ENCODE measurements around the gene OSTN. TPM values are rescaled to one million over a fixed set of nuclear protein-coding genes. Genes with fewer than 3 reads are reported as not detected.
"Not testable (repeated sequence)": the region's sequence is repeated elsewhere in the genome, so short reads cannot be mapped to it uniquely, and the experiment has no call there.

The OSTN gene
- total RNA-seq, 2 experiments from 2014 or later, result not detected

DNA sequence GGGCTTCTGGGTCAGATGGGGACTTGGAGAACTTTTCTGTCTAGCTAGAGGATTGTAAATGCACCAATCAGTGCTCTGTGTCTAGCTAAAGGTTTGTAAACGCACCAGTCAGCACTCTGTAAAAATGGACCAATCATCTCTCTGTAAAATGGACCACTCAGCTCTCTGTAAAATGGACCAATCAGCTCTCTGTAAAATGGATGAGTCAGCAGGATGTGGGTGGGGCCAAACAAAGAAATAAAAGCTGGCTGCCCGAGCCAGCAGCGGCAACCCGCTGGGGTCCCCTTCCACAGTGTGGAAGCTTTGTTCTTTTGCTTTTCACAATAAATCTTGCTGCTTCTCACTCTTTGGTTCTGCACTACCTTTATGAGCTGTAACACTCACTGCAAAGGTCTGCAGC, 6.8 kb upstream of the OSTN start:
- H3K4me3 Mint-ChIP-seq; CTCF ChIA-PET; ATAC-seq; H3K9me3 Mint-ChIP-seq (ENCODE audit: insufficient read depth); H3K4me1 Mint-ChIP-seq (ENCODE audit: low read depth); DNase-seq; H3K36me3 Mint-ChIP-seq (ENCODE audit: low read depth); H3K27ac Mint-ChIP-seq; POLR2A ChIA-PET; H3K27me3 Mint-ChIP-seq (ENCODE audit: low read depth): not testable (repeated sequence)

DNA sequence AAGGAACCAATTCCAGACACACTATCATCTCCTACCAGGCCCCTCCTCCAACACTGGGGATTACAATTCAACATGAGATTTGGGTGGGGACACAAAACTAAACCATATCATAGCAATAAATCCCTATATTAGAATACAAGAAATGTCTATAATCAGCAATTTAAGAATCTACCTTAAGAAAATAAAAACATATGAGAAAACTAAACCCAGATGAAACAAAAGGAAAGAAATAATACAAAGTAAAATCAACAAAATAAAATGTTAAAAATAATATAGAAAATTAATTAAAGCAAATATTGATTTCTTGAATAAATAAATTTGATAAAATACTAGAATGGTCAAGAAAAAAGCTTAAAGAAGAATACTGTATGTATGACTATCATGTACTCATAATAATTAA, 6.1 kb upstream of the OSTN start:
- Mint-ChIP-seq H3K27ac (no peak overlapping the region), H3K9me3 (ENCODE audit: insufficient read depth) (peaks cover 5% of the 10 kb centered on the region), H3K36me3 (ENCODE audit: low read depth) (no peaks in the 10 kb centered on the region), H3K4me1 (ENCODE audit: low read depth) (no peaks in the 10 kb centered on the region), H3K27me3 (ENCODE audit: low read depth) (no peaks in the 10 kb centered on the region), H3K4me3 (no peak overlapping the region)
- ATAC-seq (no peak), DNase-seq (no peak)
- POLR2A ChIA-PET, result no interaction called here
- CTCF ChIA-PET, result no interaction called here

DNA sequence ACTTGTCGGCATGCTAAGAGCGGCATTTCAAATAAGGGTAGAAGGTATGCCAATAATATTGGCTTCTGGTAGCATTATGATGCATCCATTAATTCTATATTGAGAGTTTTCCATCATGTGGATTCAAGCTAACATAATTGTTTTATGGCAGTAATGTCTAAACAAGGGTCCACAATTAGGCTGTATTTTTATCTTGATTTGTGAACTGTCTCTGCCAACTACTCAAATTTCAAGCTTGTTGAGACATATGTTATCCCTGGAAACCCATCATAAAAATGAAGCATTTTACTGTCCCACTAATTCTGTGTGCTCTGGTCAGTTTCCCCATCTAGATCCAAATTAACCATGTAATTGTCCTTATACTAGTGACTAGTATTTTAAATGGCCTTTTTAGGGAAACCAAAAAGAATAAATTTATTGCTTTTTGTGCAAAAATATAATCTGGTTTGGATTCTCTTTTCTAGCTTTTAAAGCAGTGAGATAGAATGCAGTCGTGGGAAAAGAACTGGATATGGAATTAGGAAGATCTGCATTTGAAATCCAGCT, 1.2 kb upstream of the OSTN start:
- POLR2A ChIA-PET, result no interaction called here
- Mint-ChIP-seq H3K4me1 (ENCODE audit: low read depth) (no peaks in the 10 kb centered on the region), H3K9me3 (ENCODE audit: insufficient read depth) (peaks cover 5% of the 10 kb centered on the region)

DNA sequence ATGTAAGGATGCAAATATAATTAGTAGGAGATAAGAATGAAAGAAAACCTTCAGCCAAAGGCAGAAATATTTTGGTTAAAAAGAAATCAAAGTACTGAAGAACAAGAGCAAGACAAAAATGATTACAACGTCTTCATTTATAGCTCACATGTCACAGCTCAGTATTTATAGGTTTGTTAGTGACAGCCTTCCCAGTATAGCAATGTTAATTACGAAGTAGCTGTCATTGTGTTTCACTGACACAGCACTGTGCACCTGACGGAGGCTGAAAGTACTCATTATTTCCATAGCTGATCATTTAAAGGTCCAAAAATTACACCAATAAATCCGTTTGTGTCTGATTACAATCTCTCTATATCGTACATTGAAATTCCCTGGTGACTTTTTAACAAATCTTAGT, 561 bp upstream of the OSTN start:
- ChIA-PET POLR2A (no interaction called here), CTCF (no interaction called here)
- Mint-ChIP-seq H3K27ac (no peak overlapping the region), H3K4me1 (ENCODE audit: low read depth) (no peaks in the 10 kb centered on the region), H3K27me3 (ENCODE audit: low read depth) (no peaks in the 10 kb centered on the region), H3K4me3 (no peak overlapping the region), H3K9me3 (ENCODE audit: insufficient read depth) (peaks cover 5% of the 10 kb centered on the region), H3K36me3 (ENCODE audit: low read depth) (no peaks in the 10 kb centered on the region)
- ATAC-seq, result no peak
- no peak for DNase-seq

More for the DNA sequence above, 1.2 kb upstream of the OSTN start:
- H3K27me3 Mint-ChIP-seq (ENCODE audit: low read depth), result no peaks in the 10 kb centered on the region
- CTCF ChIA-PET, result no interaction called here
- no peak overlapping the region for H3K4me3 Mint-ChIP-seq
- H3K36me3 Mint-ChIP-seq (ENCODE audit: low read depth), result no peaks in the 10 kb centered on the region
- no peak overlapping the region for H3K27ac Mint-ChIP-seq
- no peak for ATAC-seq
- no peak for DNase-seq

DNA sequence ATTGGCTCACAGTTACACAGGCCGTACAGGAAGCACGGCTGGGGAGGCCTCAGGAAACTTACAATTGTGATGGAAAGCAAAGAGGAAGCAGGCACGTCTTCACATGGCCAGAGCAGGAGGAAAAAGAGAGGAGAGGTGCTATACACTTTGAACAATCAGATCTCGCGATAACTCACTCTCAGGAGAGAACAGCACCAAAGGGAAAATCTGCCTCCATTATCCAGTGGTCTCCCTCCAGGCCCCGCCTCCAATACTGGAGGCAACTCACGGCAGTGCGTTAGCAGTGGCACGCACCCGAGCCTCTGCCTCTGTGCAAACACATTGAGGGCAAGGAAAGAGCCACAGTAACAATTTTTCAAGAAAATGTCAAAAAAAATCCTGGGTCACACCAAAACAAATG, 11.0 kb downstream of the OSTN start:
- no peaks in the 10 kb centered on the region for H3K9me3 Mint-ChIP-seq (ENCODE audit: insufficient read depth)
- no peaks in the 10 kb centered on the region for H3K36me3 Mint-ChIP-seq (ENCODE audit: low read depth)
- no peak overlapping the region for H3K4me3 Mint-ChIP-seq
- H3K4me1 Mint-ChIP-seq (ENCODE audit: low read depth), result no peaks in the 10 kb centered on the region
- ATAC-seq (no peak), DNase-seq (no peak)
- no peaks in the 10 kb centered on the region for H3K27me3 Mint-ChIP-seq (ENCODE audit: low read depth)
- ChIA-PET CTCF (no interaction called here), POLR2A (no interaction called here)
- no peak overlapping the region for H3K27ac Mint-ChIP-seq

DNA sequence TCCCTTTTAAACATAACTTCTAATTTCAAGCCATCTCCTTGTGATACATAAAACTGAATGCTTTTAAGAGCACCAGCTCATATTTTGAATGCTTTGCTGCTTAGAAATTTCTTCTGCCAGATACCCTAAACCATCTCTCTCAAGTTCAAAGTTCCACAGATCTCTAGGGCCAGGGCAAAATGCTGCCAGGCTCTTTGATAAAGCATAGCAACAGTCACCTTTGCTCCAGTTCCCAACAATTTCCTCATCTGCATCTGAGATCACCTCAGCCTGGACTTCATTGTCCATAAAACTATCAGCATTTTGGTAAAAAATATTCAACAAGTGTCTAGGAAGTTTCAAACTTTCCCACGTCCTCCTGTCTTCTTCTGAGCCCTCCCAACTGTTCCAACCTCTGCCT, 17.5 kb downstream of the OSTN start:
- ChIA-PET POLR2A (no interaction called here), CTCF (no interaction called here)
- H3K27ac Mint-ChIP-seq, result no peak overlapping the region
- DNase-seq (no peak), ATAC-seq (no peak)
- no peaks in the 10 kb centered on the region for H3K9me3 Mint-ChIP-seq (ENCODE audit: insufficient read depth)
- H3K27me3 Mint-ChIP-seq (ENCODE audit: low read depth), result no peaks in the 10 kb centered on the region
- no peaks in the 10 kb centered on the region for H3K4me1 Mint-ChIP-seq (ENCODE audit: low read depth)
- H3K4me3 Mint-ChIP-seq, result no peak overlapping the region
- H3K36me3 Mint-ChIP-seq (ENCODE audit: low read depth), result no peaks in the 10 kb centered on the region

DNA sequence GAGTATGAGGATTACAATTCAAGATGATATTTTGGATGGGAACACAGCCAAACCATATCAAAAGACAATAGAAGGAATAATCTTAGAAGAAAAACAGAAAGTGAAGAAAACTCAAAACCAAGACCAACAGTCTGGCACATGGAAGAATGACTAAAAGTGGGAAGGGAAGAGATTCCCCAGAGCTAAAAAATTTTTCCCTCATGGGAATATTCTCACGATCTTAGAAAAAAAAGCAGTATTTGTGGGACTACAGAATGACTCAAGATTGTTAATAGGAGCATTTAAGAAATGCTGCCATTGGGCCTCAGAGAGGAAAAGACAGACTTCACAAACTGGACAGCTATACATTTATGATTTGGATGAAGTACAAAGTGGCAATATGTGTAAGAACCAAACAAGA, 18.3 kb downstream of the OSTN start:
- POLR2A ChIA-PET, result no interaction called here
- no peaks in the 10 kb centered on the region for H3K9me3 Mint-ChIP-seq (ENCODE audit: insufficient read depth)
- no peaks in the 10 kb centered on the region for H3K27me3 Mint-ChIP-seq (ENCODE audit: low read depth)
- no peaks in the 10 kb centered on the region for H3K4me1 Mint-ChIP-seq (ENCODE audit: low read depth)
- no peak overlapping the region for H3K27ac Mint-ChIP-seq
- no peak for ATAC-seq
- CTCF ChIA-PET, result no interaction called here
- H3K4me3 Mint-ChIP-seq, result no peak overlapping the region
- no peaks in the 10 kb centered on the region for H3K36me3 Mint-ChIP-seq (ENCODE audit: low read depth)
- DNase-seq, result no peak

DNA sequence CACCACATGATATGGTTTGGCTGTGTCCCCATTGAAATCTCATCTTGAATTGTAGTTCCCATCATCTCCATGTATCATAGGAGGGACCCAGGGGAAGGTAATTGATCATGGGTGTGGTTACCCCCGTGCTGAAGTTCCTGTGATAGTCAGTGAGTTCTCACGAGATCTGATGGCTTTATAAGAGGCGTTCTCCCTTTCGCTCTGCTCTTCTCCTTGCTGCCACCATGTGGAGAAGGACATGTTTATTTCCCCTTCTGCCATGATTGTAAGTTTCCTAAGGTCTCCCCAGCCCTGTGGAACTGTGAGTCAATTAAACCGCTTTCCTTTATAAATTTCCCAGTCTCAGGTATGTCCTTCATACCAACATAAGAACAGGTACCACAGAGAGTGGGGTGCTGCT, 21.9 kb downstream of the OSTN start:
- no peak overlapping the region for H3K4me3 Mint-ChIP-seq
- POLR2A ChIA-PET, result no interaction called here
- no peaks in the 10 kb centered on the region for H3K9me3 Mint-ChIP-seq (ENCODE audit: insufficient read depth)
- H3K4me1 Mint-ChIP-seq (ENCODE audit: low read depth), result no peaks in the 10 kb centered on the region
- ATAC-seq (no peak), DNase-seq (no peak)
- no peaks in the 10 kb centered on the region for H3K36me3 Mint-ChIP-seq (ENCODE audit: low read depth)
- no peaks in the 10 kb centered on the region for H3K27me3 Mint-ChIP-seq (ENCODE audit: low read depth)
- CTCF ChIA-PET, result no interaction called here
- H3K27ac Mint-ChIP-seq, result no peak overlapping the region

DNA sequence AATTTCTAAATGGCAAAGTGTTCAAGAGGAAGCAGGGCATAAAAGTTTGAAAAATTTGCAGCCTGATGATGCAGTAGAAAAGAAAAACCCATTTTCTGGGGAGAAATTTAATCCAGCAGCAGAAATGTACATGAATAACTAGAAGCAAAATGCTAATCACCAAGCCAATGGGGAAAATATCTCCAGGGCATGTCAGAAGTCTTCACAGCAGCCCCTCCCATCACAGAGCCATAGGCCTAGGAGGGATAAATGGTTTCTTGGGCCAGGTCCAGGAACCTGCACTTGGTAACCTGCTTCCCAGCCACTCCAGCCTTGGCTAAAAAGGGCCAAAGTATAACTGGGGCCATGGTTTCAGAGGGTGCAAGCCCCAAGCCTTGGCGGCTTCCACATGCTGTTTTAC, 22.6 kb downstream of the OSTN start:
- H3K4me1 Mint-ChIP-seq (ENCODE audit: low read depth), result no peaks in the 10 kb centered on the region
- ATAC-seq (no peak), DNase-seq (no peak)
- H3K36me3 Mint-ChIP-seq (ENCODE audit: low read depth), result no peaks in the 10 kb centered on the region
- CTCF ChIA-PET, result no interaction called here
- POLR2A ChIA-PET, result no interaction called here
- H3K27ac Mint-ChIP-seq, result no peak overlapping the region
- H3K27me3 Mint-ChIP-seq (ENCODE audit: low read depth), result no peaks in the 10 kb centered on the region
- no peaks in the 10 kb centered on the region for H3K9me3 Mint-ChIP-seq (ENCODE audit: insufficient read depth)
- H3K4me3 Mint-ChIP-seq, result no peak overlapping the region

DNA sequence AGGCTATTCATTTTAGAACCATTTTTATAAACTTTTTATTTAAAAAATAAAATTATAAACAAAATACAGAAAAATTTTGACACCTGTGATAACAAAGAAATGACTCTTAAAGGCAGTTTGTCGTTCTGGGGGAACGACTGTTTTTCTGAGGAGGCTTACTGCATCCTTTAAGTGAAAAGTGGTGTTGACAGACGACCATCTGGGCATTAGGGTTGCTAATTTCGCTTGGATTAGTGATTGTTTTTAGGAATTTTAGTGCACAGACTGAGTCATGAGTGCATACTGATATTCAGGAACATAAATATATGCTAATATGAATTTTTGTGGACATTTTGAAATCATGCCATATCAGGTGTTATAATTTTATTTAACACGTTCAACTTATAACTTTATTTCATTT, 28.5 kb downstream of the OSTN start:
- H3K27me3 Mint-ChIP-seq (ENCODE audit: low read depth), result no peaks in the 10 kb centered on the region
- POLR2A ChIA-PET, result no interaction called here
- ATAC-seq, result no peak
- H3K9me3 Mint-ChIP-seq (ENCODE audit: insufficient read depth), result no peaks in the 10 kb centered on the region
- DNase-seq, result no peak
- CTCF ChIA-PET, result no interaction called here
- H3K36me3 Mint-ChIP-seq (ENCODE audit: low read depth), result no peaks in the 10 kb centered on the region
- no peak overlapping the region for H3K4me3 Mint-ChIP-seq
- H3K4me1 Mint-ChIP-seq (ENCODE audit: low read depth), result no peaks in the 10 kb centered on the region
- no peak overlapping the region for H3K27ac Mint-ChIP-seq

DNA sequence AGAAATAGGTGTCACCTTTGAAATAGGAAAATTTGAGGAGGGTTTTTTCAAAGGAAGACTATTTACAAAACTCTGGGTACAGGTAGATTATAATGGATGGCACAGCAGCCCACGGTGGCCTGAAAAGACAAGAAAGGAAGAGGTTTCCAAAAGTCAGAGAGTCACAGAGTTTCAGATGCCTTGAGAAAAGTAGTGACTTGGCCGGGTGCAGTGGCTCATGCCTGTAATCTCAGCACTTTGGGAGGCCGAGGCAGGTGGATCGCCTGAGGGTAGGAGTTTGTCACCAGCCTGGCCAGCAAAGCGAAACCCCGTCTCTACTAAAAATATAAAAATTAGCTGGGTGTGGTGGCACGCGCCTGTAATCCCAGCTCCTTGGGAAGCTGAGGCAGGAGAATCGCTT, 35.2 kb downstream of the OSTN start:
- CTCF ChIA-PET, result no interaction called here
- Mint-ChIP-seq H3K4me3 (no peak overlapping the region), H3K4me1 (ENCODE audit: low read depth) (no peaks in the 10 kb centered on the region), H3K27me3 (ENCODE audit: low read depth) (no peaks in the 10 kb centered on the region), H3K27ac (no peak overlapping the region), H3K36me3 (ENCODE audit: low read depth) (no peaks in the 10 kb centered on the region), H3K9me3 (ENCODE audit: insufficient read depth) (no peaks in the 10 kb centered on the region)
- ATAC-seq (no peak), DNase-seq (no peak)
- POLR2A ChIA-PET, result no interaction called here

DNA sequence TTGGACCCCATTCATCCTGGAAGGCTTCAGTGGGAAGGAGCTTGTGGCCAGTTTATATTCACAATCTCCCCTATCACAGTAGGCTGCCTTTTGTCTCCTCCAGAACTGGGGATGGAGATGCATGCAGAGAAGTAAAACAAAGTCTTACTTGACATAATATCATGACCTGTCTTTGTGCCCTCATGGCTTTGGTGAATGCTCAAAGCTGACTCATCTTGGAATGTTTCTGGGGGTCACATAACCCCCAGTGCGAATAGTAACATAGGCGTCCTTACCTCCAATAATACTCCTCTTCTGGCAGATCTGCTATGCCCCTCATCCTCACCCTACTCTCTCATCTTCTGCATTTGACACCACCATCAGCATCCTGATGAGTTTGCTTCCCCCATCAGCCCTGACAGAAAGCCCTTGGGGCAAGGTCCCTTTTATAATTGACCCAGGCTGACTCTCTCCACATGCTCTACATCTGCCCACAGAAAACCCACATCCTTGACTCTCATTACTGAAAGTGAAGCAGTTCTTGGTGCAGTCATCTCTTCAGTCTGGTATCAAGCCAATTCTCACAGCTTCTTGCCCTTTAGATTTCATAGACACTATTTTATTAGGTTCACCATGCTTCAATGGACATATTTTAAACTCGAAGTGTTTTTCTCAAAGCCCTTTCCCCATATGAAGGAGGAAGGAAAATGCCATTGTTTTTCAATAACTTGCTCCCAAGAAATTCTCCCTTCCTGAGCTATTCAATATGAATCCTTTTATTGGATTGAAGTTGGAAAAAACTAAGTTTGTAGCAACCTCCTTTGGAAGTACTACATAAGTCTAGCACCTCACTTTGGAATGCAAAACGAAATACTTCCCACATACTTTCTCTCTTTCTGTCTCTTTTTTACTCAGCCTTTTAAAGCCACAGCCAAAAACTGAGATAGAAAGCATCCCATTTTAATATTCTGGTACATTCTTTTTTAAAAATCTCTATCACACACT, 36.6 kb downstream of the OSTN start:
- H3K27ac Mint-ChIP-seq, result no peak overlapping the region
- no peak for ATAC-seq
- ChIA-PET CTCF (interaction anchor here (1.1 kb wide), 1 partner anchor 9 kb away, joined by 3 read pairs; no protein-coding TSS in a partner anchor), POLR2A (no interaction called here)
- no peaks in the 10 kb centered on the region for H3K9me3 Mint-ChIP-seq (ENCODE audit: insufficient read depth)
- no peaks in the 10 kb centered on the region for H3K4me1 Mint-ChIP-seq (ENCODE audit: low read depth)
- no peaks in the 10 kb centered on the region for H3K27me3 Mint-ChIP-seq (ENCODE audit: low read depth)
- H3K36me3 Mint-ChIP-seq (ENCODE audit: low read depth), result no peaks in the 10 kb centered on the region
- no peak overlapping the region for H3K4me3 Mint-ChIP-seq
- DNase-seq, result no peak

DNA sequence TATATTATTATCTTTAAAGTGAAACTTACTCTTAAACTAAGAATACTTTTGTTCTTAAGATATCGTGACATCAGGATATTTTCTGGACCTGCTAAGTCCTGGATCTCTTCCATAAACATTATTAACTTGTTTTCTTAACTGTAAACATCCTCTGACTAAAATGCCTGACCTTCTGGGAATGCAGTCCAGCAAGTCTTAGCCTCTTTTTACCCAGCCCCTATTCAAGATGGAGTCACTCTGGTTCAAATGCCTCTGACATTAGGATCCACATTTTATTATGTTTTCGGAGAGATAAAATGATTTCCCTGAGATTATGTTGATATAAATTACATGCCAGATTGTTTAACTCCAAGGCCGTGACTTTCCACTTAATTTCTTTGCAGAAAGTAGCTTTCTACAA, 37.6 kb downstream of the OSTN start:
- Mint-ChIP-seq H3K27me3 (ENCODE audit: low read depth) (no peaks in the 10 kb centered on the region), H3K27ac (no peak overlapping the region), H3K36me3 (ENCODE audit: low read depth) (no peaks in the 10 kb centered on the region), H3K9me3 (ENCODE audit: insufficient read depth) (no peaks in the 10 kb centered on the region), H3K4me3 (no peak overlapping the region), H3K4me1 (ENCODE audit: low read depth) (no peaks in the 10 kb centered on the region)
- ChIA-PET CTCF (no interaction called here), POLR2A (no interaction called here)
- DNase-seq (no peak), ATAC-seq (no peak)
